ENCODE measurements around the gene MPDZ.

DNA sequence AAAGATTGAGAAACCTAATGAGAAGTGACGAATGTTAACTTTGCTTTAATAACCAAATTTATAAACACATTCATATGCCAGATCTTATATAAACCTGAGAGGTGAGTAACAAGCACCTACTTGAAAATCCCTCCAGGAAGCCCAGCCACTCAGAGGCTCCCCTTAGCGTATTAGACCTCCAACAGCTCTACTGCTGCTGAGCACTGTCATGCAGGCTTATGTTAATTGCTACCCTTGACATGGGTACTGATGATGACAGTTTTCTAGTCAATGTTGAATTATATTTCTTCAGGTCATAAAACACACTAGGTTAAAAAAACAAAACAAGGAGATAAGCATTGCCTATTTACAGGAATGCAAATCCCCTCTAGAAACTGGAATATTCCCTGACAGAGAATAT lies 161.2 kb downstream of the MPDZ start:
- TF ChIP-seq CTCF (IDR thresholded peaks at IDR 0.05): no peak
- no peak for TF ChIP-seq POLR2A (IDR thresholded peaks at IDR 0.05)
